ENCODE measurements around the gene KCNJ6. TPM values are rescaled to one million over a fixed set of nuclear protein-coding genes. Genes with fewer than 3 reads are reported as not detected.

KCNJ6 gene
- total and polyA plus RNA-seq, 7 donors, result under 0.01 to 0.01 TPM; not detected in 5

DNA sequence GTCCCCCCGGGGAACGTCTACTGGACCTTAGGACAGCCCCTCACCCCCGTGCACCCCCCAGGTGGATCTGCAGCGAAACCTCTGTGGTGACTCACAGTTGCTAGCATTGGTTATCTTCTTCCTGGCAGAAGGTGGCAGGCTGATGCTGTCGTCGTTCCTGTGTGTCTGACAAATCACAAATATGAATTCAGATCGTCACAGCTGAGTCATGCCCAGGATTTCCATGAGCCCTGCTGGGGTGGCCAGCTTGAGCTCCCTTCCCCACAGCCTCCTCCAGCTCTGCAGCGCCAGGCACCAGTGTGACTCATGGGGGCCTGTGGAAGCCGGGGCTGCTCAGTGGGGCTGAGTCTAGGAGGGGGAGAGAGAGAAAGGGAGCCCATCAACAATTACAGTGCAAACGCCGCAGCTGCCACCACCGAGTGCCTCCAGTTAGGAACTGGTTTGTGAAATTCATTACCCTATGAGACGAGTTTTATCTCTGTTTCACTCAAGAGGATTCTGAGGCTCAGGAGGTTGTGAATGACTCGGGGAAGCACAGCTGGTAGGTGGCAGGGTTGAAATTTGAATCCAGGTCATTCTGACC is 351.8 kb downstream of the KCNJ6 start:
- peaks cover 30% of the 10 kb centered on the region for H3K4me1 ChIP-seq
- 6 to 13% (median 12%) methylated on average over 14 of the region's 14 CpGs for WGBS, 3 donors
- intact Hi-C loops (cut with DNase I), result loop anchor here in 1 of 2 donors (5.0 kb wide), 2 partner anchors 197 to 297 kb away; partner anchors contain the start of genes DYRK1A and VPS26C
- H3K36me3 ChIP-seq (ENCODE audit: insufficient read depth in 1 of 2, low read depth in 1 of 2), result no peaks in the 10 kb centered on the region
- TF ChIP-seq, protein P1, sequence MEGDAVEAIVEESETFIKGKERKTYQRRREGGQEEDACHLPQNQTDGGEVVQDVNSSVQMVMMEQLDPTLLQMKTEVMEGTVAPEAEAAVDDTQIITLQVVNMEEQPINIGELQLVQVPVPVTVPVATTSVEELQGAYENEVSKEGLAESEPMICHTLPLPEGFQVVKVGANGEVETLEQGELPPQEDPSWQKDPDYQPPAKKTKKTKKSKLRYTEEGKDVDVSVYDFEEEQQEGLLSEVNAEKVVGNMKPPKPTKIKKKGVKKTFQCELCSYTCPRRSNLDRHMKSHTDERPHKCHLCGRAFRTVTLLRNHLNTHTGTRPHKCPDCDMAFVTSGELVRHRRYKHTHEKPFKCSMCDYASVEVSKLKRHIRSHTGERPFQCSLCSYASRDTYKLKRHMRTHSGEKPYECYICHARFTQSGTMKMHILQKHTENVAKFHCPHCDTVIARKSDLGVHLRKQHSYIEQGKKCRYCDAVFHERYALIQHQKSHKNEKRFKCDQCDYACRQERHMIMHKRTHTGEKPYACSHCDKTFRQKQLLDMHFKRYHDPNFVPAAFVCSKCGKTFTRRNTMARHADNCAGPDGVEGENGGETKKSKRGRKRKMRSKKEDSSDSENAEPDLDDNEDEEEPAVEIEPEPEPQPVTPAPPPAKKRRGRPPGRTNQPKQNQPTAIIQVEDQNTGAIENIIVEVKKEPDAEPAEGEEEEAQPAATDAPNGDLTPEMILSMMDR (IDR thresholded peaks at IDR 0.05), result no peak
- peak overlapping the region; percentile 87 for H3K4me3 ChIP-seq
- ATAC-seq (peak; percentile 76 to 86 (median 80)), DNase-seq (peak; percentile 87 to 93)
- no peaks in the 10 kb centered on the region for H3K27me3 ChIP-seq (ENCODE audit: insufficient read depth in 3 of 3, low read length in 2 of 3)
- peak overlapping the region; percentile 97 for H3K27ac ChIP-seq
- H3K9me3 ChIP-seq, result no peaks in the 10 kb centered on the region

DNA sequence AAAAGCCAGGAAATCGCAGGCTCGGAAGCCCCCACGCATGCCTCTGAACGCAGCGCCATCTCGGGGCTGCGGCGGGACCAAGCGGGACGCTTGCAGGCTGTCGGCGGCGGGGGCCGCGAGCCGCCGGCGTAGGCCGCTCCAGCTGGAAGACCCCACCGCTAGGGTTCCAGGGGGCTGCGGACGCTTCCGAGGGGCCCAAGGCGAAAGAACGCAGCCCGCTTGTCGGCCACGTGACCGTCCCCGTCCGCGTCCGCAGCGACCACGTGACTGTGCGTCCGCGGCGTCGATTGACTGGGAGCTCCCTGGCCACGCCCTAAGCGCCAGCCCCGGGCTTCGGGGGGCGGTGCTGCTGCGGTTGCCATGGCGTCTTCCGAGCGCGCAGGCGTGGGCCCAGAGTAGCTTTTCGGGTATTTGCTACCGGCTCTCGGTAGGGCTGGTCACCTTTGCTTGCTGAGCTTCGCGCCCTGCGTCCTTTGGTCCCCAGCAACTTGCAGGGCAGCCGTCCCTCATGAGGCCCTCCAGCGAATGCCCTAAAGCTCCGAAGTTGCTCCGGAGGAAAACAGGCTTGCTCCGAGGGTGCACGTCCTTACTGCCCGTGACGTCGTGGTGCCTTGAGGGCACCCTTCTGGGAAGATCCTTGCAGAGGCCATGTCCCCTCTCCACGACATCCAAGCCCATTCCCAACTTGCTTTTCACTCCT is 352.5 kb downstream of the KCNJ6 start:
- ATAC-seq, result peak; percentile 82 to 90 (median 88)
- no peaks in the 10 kb centered on the region for H3K27me3 ChIP-seq (ENCODE audit: insufficient read depth in 3 of 3, low read length in 2 of 3)
- peak overlapping the region; percentile 87 for H3K4me3 ChIP-seq
- intact Hi-C loops (cut with DNase I), result loop anchor here in 1 of 2 donors (5.0 kb wide), 2 partner anchors 196 to 296 kb away; partner anchors contain the start of genes DYRK1A and VPS26C
- 0 to 1% (median 1%) methylated on average over 66 to 67 of the region's 67 CpGs for WGBS, 3 donors
- no peaks in the 10 kb centered on the region for H3K9me3 ChIP-seq
- H3K36me3 ChIP-seq (ENCODE audit: insufficient read depth in 1 of 2, low read depth in 1 of 2), result no peaks in the 10 kb centered on the region
- TF ChIP-seq, protein P1 (IDR thresholded peaks at IDR 0.05), result peak; percentile 52
- peaks cover 30% of the 10 kb centered on the region for H3K4me1 ChIP-seq
- H3K27ac ChIP-seq, result peak overlapping the region; percentile 97
- peak; percentile 94 to 97 for DNase-seq

DNA sequence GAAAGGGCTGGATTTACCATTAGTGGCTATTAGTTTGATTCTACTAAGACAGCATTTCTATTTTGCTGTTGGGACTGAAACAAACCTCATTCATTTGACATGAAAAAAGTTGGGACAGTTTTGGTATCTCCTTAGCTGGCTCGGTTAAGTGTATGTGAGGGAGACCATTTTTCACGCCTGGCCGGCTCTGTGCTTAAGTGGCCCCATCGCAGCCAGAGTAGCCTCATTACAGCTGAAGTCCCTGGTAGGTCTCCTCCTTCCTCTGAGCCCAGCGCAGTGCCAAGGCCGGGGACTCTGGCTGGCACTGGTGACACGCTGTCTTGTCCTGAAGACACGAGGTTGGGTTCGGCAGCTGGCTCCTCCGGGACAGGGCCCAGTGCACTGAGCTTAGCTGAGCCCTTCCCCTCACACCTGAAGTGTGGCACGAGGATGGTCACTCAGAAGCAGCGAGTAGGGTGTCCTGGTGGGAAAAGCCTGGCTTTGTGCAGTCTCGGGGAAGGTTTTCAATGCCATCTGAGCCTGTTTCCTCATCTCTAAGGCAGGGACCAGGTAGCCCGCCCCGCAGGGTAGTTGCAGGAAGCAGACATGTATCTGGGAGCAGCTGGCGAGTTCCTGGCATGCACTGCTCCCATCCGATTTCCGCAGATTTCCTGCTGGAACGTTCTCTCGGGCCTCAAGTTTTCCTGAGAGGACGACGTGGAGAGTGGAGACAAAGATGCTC is 353.2 kb downstream of the KCNJ6 start:
- ATAC-seq, result peak; percentile 6 to 20 (median 13)
- Histone ChIP-seq H3K9me3 (no peaks in the 10 kb centered on the region), H3K27me3 (ENCODE audit: insufficient read depth in 3 of 3, low read length in 2 of 3) (no peaks in the 10 kb centered on the region), H3K4me1 (peaks cover 26% of the 10 kb centered on the region), H3K36me3 (ENCODE audit: insufficient read depth in 1 of 2, low read depth in 1 of 2) (no peaks in the 10 kb centered on the region), H3K4me3 (peak overlapping the region; percentile 87), H3K27ac (peak overlapping the region; percentile 97)
- DNase-seq, result peak; percentile 42 to 73
- 34 to 45% (median 44%) methylated on average over 22 of the region's 22 CpGs for WGBS, 3 donors
- TF ChIP-seq, protein P1 (IDR thresholded peaks at IDR 0.05), result no peak
- intact Hi-C loops (cut with DNase I), result loop anchor here in 1 of 2 donors (5.0 kb wide), 2 partner anchors 196 to 296 kb away; partner anchors contain the start of genes DYRK1A and VPS26C

DNA sequence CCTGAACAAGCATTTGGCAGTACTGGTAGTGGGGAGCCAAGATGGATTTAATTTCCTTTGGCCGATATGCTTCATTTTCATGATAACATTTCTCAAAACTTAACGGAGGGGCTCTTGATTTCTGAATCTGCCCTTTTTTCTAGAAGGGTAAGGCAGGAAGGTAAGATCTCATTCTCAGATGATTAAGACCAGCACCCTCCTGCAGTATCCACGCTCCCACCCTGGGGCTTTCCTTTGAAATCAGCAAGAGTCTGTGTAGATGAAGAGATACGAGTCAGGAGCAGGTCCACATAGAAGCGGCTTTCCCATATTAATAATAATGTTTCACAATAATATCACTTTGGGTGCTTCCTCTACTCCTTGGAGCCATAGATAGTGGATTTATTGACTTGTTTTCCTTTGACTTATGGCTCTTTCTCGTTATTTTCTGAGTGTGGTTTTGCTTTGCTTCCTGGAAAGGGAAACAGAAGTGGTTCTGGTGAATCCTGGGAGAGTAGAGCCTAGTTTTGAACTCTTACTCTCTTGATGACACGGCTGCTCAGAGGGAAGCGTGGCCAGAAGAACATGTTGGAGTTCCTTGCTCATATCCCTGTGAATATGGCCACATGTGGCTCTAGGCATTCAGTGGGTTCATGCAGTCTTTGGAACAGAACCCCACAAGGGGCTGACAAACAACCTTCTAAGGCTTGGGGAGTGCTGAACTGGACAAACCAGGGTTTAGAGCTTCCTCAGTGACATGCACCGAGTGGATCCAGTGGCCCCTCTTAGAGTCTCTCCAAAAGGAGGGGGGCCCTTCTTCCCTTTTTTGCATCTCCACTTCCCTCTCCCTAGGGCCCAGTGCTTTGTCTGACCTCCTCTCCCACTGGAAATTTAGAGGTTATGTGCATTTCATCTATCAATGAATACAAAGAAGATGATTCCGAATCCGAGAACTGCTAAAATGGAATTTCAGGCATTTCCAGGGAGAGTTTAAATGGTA is 354.0 kb downstream of the KCNJ6 start:
- intact Hi-C loops (cut with DNase I), result loop anchor here in 1 of 2 donors (5.0 kb wide), 2 partner anchors 195 to 295 kb away; partner anchors contain the start of genes DYRK1A and VPS26C
- DNase-seq (no peak), ATAC-seq (no peak)
- no peaks in the 10 kb centered on the region for H3K36me3 ChIP-seq (ENCODE audit: insufficient read depth in 1 of 2, low read depth in 1 of 2)
- no peaks in the 10 kb centered on the region for H3K9me3 ChIP-seq
- H3K27me3 ChIP-seq (ENCODE audit: insufficient read depth in 3 of 3, low read length in 2 of 3), result no peaks in the 10 kb centered on the region
- WGBS, 3 donors, result 91 to 92% (median 92%) methylated on average over 11 of the region's 11 CpGs
- peak overlapping the region; percentile 97 for H3K27ac ChIP-seq
- H3K4me3 ChIP-seq, result peak overlapping the region; percentile 87
- TF ChIP-seq, protein P1 (IDR thresholded peaks at IDR 0.05), result no peak
- peaks cover 21% of the 10 kb centered on the region for H3K4me1 ChIP-seq
